ENCODE results near the gene HOXA5.

DNA sequence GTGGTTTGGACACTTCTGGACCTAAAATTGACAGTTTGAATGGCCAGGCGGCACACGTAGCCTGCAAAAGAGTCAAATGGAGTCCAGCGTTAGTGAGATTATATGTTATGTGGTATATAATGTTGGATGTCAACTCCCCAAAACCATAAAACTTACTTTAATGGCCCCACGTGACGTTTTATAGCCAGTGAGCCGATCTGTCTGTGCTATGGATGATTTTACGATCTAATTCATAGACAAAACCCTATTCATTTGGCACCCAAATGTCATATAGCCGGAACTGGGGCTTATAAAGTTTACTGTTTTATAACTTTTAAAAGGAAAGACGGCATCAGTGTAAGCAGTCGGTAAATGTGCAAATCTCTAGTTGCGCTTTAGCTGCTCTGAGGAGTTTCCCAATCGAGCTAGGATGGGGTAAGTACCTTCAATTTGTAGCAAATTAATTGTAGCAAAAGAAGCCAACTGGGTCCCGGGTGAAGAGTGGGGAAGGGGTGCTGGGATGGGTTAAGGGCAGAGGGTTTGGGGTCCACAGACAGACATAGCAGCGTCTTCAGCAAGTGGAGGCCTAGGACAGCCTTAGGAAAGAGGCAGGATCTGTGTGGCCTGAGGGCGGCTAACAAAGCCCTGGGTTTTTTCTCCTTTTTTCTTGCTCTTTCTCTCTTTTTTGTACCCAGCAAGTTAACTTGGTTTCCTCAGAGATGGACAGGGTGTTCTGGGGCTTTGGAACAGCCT lies 3.2 kb downstream of the HOXA5 start:
- TF ChIP-seq, protein P1, sequence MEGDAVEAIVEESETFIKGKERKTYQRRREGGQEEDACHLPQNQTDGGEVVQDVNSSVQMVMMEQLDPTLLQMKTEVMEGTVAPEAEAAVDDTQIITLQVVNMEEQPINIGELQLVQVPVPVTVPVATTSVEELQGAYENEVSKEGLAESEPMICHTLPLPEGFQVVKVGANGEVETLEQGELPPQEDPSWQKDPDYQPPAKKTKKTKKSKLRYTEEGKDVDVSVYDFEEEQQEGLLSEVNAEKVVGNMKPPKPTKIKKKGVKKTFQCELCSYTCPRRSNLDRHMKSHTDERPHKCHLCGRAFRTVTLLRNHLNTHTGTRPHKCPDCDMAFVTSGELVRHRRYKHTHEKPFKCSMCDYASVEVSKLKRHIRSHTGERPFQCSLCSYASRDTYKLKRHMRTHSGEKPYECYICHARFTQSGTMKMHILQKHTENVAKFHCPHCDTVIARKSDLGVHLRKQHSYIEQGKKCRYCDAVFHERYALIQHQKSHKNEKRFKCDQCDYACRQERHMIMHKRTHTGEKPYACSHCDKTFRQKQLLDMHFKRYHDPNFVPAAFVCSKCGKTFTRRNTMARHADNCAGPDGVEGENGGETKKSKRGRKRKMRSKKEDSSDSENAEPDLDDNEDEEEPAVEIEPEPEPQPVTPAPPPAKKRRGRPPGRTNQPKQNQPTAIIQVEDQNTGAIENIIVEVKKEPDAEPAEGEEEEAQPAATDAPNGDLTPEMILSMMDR (IDR thresholded peaks at IDR 0.05), result no peak
- TF ChIP-seq POLR2A (IDR thresholded peaks at IDR 0.05) (no peak), EP300 (IDR thresholded peaks at IDR 0.05) (no peak)
